Astrocyte (in vitro differentiated cells and primary cell): ENCODE data around the gene NR3C1. TPM values are rescaled to one million over a fixed set of nuclear protein-coding genes. Genes with fewer than 3 reads are reported as not detected.

Experiments
- DNase-seq: peaks from one replicate; pipeline ENCODE4 v3.0.0-alpha.2; 2010; ENCODE audit warnings: low read depth
- FAIRE-seq: peaks from 2 replicates; lab custom pipeline; 2011; peaks lifted over from hg19 to GRCh38; lab: Jason Lieb, UNC
- H2AFZ ChIP-seq: 2 replicates; pipeline ENCODE4 v1.6.0; 2012; ENCODE audit warnings: low read depth, low read length, inconsistent platforms
- H3K27ac ChIP-seq: 2 replicates; pipeline ENCODE4 v1.5.1; 2011; ENCODE audit warnings: low read depth, low read length, inconsistent platforms
- H3K27me3 ChIP-seq: 2 replicates; pipeline ENCODE4 v1.6.0; 2011; ENCODE audit warnings: low read length, inconsistent platforms; ENCODE audit not compliant: insufficient read depth
- H3K36me3 ChIP-seq: 2 replicates; pipeline ENCODE4 v1.5.1; 2011; ENCODE audit warnings: low read length, inconsistent platforms; ENCODE audit not compliant: insufficient read depth
- H3K4me1 ChIP-seq: 2 replicates; pipeline ENCODE4 v1.5.1; 2011; ENCODE audit warnings: low read length, inconsistent platforms; ENCODE audit not compliant: insufficient read depth
- H3K4me2 ChIP-seq: 2 replicates; pipeline ENCODE4 v1.6.0; 2012; ENCODE audit warnings: low read length, inconsistent platforms
- H3K4me3 ChIP-seq: 2 replicates; pipeline ENCODE4 v1.5.1; 2011; ENCODE audit warnings: low read depth, mild to moderate bottlenecking, low read length, inconsistent platforms; ENCODE audit not compliant: insufficient read depth
- H3K79me2 ChIP-seq: 2 replicates; pipeline ENCODE4 v1.6.0; 2012; ENCODE audit warnings: mild to moderate bottlenecking, low read length, inconsistent platforms; ENCODE audit not compliant: insufficient read depth
- H3K9ac ChIP-seq: 2 replicates; pipeline ENCODE4 v1.6.0; 2012; ENCODE audit warnings: mild to moderate bottlenecking, low read length, inconsistent platforms
- H3K9me3 ChIP-seq: 2 replicates; pipeline ENCODE4 v1.5.1; 2012; ENCODE audit warnings: low read depth, mild to moderate bottlenecking, low read length, inconsistent platforms; ENCODE audit not compliant: insufficient read depth
- H4K20me1 ChIP-seq: 2 replicates; pipeline ENCODE4 v1.6.0; 2012; ENCODE audit warnings: low read length, inconsistent platforms; ENCODE audit not compliant: insufficient read depth
- H3K27ac Mint-ChIP-seq: one replicate; pipeline ENCODE4 v1.8.0; 2021; ENCODE audit warnings: mild to moderate bottlenecking, mixed read lengths; ENCODE audit not compliant: unreplicated experiment
- H3K27me3 Mint-ChIP-seq: one replicate; pipeline ENCODE4 v1.8.0; 2021; ENCODE audit warnings: low read depth, mixed read lengths; ENCODE audit not compliant: unreplicated experiment
- H3K36me3 Mint-ChIP-seq: one replicate; pipeline ENCODE4 v1.8.0; 2021; ENCODE audit warnings: low read depth, mixed read lengths; ENCODE audit not compliant: unreplicated experiment
- H3K4me1 Mint-ChIP-seq: one replicate; pipeline ENCODE4 v1.8.0; 2021; ENCODE audit warnings: low read depth, mixed read lengths; ENCODE audit not compliant: unreplicated experiment
- H3K4me3 Mint-ChIP-seq: one replicate; pipeline ENCODE4 v1.8.0; 2021; ENCODE audit warnings: mild to moderate bottlenecking, moderate library complexity, mixed read lengths; ENCODE audit not compliant: unreplicated experiment
- H3K9me3 Mint-ChIP-seq: one replicate; pipeline ENCODE4 v1.8.0; 2021; ENCODE audit warnings: mild to moderate bottlenecking, mixed read lengths; ENCODE audit not compliant: unreplicated experiment
- EZH2 ChIP-seq: IDR thresholded peaks from 2 replicates; pipeline ENCODE4 v1.6.1; 2012; ENCODE audit warnings: mild to moderate bottlenecking, low read length, inconsistent platforms; ENCODE audit not compliant: insufficient read depth
- total RNA-seq: library from RNA; stranded (reverse); gene quantifications from 2 replicates; pipeline ENCODE4 v1.2.1, GENCODE V29; 2021
- TF ChIP-seq, protein P1 (sequence below): IDR thresholded peaks from 2 replicates; pipeline ENCODE4 v1.5.1; 2011; ENCODE audit warnings: low read depth, mild to moderate bottlenecking, inconsistent platforms, low read length, moderate library complexity; ENCODE audit not compliant: insufficient read depth

The NR3C1 gene
- total RNA-seq, 1 donor from 2014 or later: 35.4 TPM

DNA sequence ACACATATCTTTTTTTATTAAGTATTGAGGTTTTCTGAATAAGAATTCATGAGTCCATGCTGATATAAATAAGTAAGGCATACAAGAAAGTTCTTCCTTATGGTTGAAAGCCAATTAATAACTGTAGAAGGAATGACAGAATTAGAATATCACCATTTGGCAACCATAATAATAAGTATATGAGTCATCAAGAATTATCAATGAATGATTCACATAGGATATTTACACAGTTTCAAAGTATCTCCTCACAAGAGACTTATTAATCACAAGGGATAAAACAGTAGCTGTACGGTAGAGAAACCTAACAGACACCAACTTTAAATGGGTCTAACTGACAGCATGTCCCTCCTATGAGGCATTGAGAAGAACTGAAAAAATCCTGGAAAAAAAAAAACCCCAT is 161.6 kb downstream of the NR3C1 start:
- H3K9me3 Mint-ChIP-seq: peaks cover 5% of the 10 kb centered on the region
- no peak overlapping the region for H3K4me3 Mint-ChIP-seq
- no peaks in the 10 kb centered on the region for H3K27me3 Mint-ChIP-seq
- no peak overlapping the region for H2AFZ ChIP-seq
- TF ChIP-seq, protein P1, sequence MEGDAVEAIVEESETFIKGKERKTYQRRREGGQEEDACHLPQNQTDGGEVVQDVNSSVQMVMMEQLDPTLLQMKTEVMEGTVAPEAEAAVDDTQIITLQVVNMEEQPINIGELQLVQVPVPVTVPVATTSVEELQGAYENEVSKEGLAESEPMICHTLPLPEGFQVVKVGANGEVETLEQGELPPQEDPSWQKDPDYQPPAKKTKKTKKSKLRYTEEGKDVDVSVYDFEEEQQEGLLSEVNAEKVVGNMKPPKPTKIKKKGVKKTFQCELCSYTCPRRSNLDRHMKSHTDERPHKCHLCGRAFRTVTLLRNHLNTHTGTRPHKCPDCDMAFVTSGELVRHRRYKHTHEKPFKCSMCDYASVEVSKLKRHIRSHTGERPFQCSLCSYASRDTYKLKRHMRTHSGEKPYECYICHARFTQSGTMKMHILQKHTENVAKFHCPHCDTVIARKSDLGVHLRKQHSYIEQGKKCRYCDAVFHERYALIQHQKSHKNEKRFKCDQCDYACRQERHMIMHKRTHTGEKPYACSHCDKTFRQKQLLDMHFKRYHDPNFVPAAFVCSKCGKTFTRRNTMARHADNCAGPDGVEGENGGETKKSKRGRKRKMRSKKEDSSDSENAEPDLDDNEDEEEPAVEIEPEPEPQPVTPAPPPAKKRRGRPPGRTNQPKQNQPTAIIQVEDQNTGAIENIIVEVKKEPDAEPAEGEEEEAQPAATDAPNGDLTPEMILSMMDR: no peak
- TF ChIP-seq EZH2: no peak
- peaks cover 45% of the 10 kb centered on the region for H3K4me1 Mint-ChIP-seq
- no peaks in the 10 kb centered on the region for H3K36me3 ChIP-seq
- DNase-seq: peak; percentile 75
- H3K79me2 ChIP-seq: no peaks in the 10 kb centered on the region
- no peak overlapping the region for H3K9ac ChIP-seq
- FAIRE-seq: peak; percentile 79
- peak overlapping the region; percentile 25 for H3K27ac ChIP-seq
- H3K36me3 Mint-ChIP-seq: no peaks in the 10 kb centered on the region
- H3K27ac Mint-ChIP-seq: no peak overlapping the region
- no peak overlapping the region for H3K4me3 ChIP-seq
- H3K4me2 ChIP-seq: peak overlapping the region; percentile 38
- peaks cover 46% of the 10 kb centered on the region for H3K4me1 ChIP-seq
- no peaks in the 10 kb centered on the region for H3K9me3 ChIP-seq
- H4K20me1 ChIP-seq: no peaks in the 10 kb centered on the region
- H3K27me3 ChIP-seq: no peaks in the 10 kb centered on the region

DNA sequence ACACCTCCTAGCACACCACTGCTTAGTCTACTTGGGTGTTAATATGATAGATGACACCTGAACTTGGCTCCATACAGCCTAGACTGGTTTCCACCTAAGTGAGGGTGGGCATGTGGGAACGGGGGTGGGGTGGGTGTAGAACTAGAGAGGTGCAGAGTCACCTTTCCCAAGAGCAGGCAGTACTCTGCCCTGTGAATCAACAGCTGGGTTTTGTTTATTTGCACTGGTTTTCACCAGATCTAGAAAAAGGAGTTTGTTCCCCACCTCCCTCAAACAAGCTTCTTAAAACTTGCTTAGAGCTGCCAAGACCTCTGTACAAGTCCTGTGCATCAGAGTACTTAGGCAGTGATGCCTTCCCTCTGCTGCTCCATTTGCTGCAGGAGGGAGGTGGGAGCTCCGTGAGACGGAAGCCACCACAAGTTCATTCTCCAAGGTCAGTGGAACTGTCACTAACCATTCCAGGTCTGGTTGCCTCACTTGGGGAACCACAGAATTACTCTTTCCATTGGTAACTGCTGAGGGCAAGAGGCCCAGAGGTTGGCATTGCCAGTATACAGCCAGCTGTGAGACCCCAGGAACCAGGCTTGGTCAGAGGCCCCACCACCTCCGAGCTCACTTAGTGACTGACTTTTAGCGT is 163.5 kb downstream of the NR3C1 start:
- H2AFZ ChIP-seq: no peak overlapping the region
- H3K9me3 ChIP-seq: no peaks in the 10 kb centered on the region
- H3K79me2 ChIP-seq: no peaks in the 10 kb centered on the region
- H3K4me3 Mint-ChIP-seq: no peak overlapping the region
- peaks cover 35% of the 10 kb centered on the region for H3K4me1 ChIP-seq
- H3K4me2 ChIP-seq: no peak overlapping the region
- peaks cover 30% of the 10 kb centered on the region for H3K4me1 Mint-ChIP-seq
- H3K27ac Mint-ChIP-seq: no peak overlapping the region
- H3K9me3 Mint-ChIP-seq: peaks cover 5% of the 10 kb centered on the region
- no peaks in the 10 kb centered on the region for H3K27me3 Mint-ChIP-seq
- DNase-seq: no peak
- no peak overlapping the region for H3K9ac ChIP-seq
- no peaks in the 10 kb centered on the region for H4K20me1 ChIP-seq
- H3K4me3 ChIP-seq: no peak overlapping the region
- FAIRE-seq: no peak
- H3K36me3 Mint-ChIP-seq: no peaks in the 10 kb centered on the region
- no peaks in the 10 kb centered on the region for H3K36me3 ChIP-seq
- TF ChIP-seq, protein P1: no peak
- H3K27ac ChIP-seq: no peak overlapping the region
- H3K27me3 ChIP-seq: no peaks in the 10 kb centered on the region

DNA sequence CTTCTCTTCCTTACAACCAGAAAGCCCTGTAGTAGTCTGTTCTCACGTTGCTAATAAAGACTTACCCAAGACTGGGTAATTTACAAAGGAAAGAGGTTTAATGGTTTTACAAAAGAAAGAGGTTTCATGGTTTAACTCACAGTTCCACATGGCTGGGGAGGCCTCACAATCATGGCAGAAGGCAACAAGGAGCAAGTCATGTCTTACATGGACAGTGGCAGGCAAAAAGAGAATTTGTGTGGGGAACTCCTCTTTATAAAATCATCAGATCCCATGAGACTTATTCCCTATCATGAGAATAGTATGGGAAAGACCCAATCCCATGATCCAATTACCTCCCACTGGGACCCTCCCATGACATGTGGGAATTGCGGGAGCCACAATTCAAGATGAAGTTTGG is 164.9 kb downstream of the NR3C1 start:
- no peaks in the 10 kb centered on the region for H3K36me3 Mint-ChIP-seq
- H3K79me2 ChIP-seq: no peaks in the 10 kb centered on the region
- H3K4me1 ChIP-seq: peaks cover 25% of the 10 kb centered on the region
- DNase-seq: no peak
- no peak overlapping the region for H3K27ac Mint-ChIP-seq
- no peak overlapping the region for H3K27ac ChIP-seq
- no peaks in the 10 kb centered on the region for H4K20me1 ChIP-seq
- no peak overlapping the region for H2AFZ ChIP-seq
- H3K4me1 Mint-ChIP-seq: peaks cover 16% of the 10 kb centered on the region
- no peak for FAIRE-seq
- no peaks in the 10 kb centered on the region for H3K27me3 ChIP-seq
- no peaks in the 10 kb centered on the region for H3K9me3 ChIP-seq
- H3K36me3 ChIP-seq: no peaks in the 10 kb centered on the region
- no peak overlapping the region for H3K9ac ChIP-seq
- no peak for TF ChIP-seq EZH2
- TF ChIP-seq, protein P1: no peak
- H3K4me3 Mint-ChIP-seq: no peak overlapping the region
- H3K27me3 Mint-ChIP-seq: no peaks in the 10 kb centered on the region
- H3K4me2 ChIP-seq: no peak overlapping the region
- H3K9me3 Mint-ChIP-seq: peaks cover 5% of the 10 kb centered on the region
- H3K4me3 ChIP-seq: no peak overlapping the region
